ENCODE results near the gene IDUA. TPM values are rescaled to one million over a fixed set of nuclear protein-coding genes. Genes with fewer than 3 reads are reported as not detected.

The IDUA gene
- total RNA-seq, 4 donors from 2014 or later, result 6.0 to 13.4 (median 11.1) TPM

GRCh38 chr4:1022051-1022738, 35.4 kb downstream of the IDUA start:
- DNase-seq (ENCODE audit: low spot score in 2 of 2), result no peak
- TF ChIP-seq POLR2A (IDR thresholded peaks at IDR 0.05), result no peak
- no peak for TF ChIP-seq CTCF (IDR thresholded peaks at IDR 0.05)
- intact Hi-C loops (cut with DNase I; ENCODE audit: low total_unique reads), result no loop called here
- WGBS, 2 donors, result 81 to 88% methylated on average over 30 to 35 of the region's 46 CpGs
- H3K4me3 ChIP-seq (ENCODE audit: low read depth, poor library complexity, severe bottlenecking), result no peak overlapping the region

DNA sequence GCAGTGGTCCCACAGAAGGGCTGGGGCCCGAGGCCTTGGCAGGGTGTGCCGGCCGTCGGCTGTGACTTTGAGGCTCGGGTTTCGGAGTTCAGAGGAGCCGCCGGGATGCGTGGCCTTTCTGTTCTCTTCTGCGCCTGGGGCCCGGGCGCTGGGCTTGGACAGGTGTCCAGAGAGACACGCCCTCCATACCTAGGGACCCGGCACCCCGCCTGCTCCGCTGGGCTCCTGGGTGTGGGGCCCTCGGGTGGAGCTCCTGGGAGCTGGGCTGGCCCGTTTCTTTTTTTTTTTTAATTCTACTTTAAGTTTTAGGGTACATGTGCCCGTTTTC, 35.9 kb downstream of the IDUA start:
- WGBS, 2 donors, result 63 to 77% methylated on average over 18 to 19 of the region's 19 CpGs

DNA sequence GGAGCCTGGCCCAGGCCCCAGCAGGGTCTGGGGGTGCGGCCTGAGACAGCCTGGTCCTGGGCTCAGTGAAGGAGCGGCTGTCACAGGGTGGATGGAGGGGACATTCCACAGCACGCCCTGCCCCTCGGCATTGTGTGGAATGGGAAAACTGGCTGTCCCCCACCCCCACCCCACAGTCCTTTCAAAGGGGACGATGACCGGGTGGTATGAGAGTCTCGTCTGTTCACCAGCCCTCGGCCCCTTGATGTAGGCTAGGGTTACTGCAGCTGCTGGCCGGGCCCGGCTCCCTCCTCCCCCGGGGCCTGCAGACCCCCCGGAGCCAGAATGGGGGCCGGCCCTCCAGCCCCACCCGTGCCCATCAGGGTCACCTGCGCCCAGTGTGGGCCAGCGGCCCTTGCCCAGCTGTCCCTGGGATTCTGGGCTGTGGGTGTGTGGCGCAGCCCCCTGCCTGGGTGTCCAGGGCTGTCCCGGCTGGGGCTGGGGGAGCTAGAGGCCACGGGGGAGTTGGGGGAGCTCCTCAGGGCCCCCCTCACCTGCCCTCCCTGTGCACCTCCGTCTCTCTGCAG, 36.3 kb downstream of the IDUA start:
- TF ChIP-seq CTCF (IDR thresholded peaks at IDR 0.05) (no peak), POLR2A (IDR thresholded peaks at IDR 0.05) (no peak)
- no peak for DNase-seq (ENCODE audit: low spot score in 2 of 2)
- 94 to 99% methylated on average over 6 to 17 of the region's 20 CpGs for WGBS, 2 donors
- intact Hi-C loops (cut with DNase I; ENCODE audit: low total_unique reads), result no loop called here
- H3K4me3 ChIP-seq (ENCODE audit: low read depth, poor library complexity, severe bottlenecking), result no peak overlapping the region

More for the DNA sequence above, 35.9 kb downstream of the IDUA start:
- H3K4me3 ChIP-seq (ENCODE audit: low read depth, poor library complexity, severe bottlenecking), result no peak overlapping the region
- TF ChIP-seq CTCF (IDR thresholded peaks at IDR 0.05) (no peak), POLR2A (IDR thresholded peaks at IDR 0.05) (no peak)
- DNase-seq (ENCODE audit: low spot score in 2 of 2), result no peak
- intact Hi-C loops (cut with DNase I; ENCODE audit: low total_unique reads), result no loop called here

DNA sequence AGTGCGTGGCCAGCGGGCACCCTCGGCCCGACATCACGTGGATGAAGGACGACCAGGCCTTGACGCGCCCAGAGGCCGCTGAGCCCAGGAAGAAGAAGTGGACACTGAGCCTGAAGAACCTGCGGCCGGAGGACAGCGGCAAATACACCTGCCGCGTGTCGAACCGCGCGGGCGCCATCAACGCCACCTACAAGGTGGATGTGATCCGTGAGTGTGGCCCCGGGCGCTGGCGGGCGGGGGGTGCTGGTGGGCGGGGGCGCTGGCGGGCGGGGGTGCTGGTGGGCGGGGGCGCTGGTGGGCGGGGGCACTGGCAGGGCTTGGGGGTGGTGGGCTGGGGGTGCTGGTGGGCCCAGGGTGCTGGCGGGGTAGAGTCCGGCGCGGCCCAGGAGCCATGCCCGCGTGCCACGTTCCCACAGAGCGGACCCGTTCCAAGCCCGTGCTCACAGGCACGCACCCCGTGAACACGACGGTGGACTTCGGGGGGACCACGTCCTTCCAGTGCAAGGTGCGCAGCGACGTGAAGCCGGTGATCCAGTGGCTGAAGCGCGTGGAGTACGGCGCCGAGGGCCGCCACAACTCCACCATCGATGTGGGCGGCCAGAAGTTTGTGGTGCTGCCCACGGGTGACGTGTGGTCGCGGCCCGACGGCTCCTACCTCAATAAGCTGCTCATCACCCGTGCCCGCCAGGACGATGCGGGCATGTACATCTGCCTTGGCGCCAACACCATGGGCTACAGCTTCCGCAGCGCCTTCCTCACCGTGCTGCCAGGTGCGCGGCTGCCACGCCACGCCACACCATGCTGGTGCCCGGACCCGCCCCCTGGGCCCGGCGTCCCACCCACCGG, 37.3 kb downstream of the IDUA start:
- H3K4me3 ChIP-seq (ENCODE audit: low read depth, poor library complexity, severe bottlenecking), result no peak overlapping the region
- 97 to 98% methylated on average over 73 to 81 of the region's 83 CpGs for WGBS, 2 donors
- intact Hi-C loops (cut with DNase I; ENCODE audit: low total_unique reads), result no loop called here
- DNase-seq (ENCODE audit: low spot score in 2 of 2), result no peak
- TF ChIP-seq CTCF (IDR thresholded peaks at IDR 0.05), result no peak
- no peak for TF ChIP-seq POLR2A (IDR thresholded peaks at IDR 0.05)

DNA sequence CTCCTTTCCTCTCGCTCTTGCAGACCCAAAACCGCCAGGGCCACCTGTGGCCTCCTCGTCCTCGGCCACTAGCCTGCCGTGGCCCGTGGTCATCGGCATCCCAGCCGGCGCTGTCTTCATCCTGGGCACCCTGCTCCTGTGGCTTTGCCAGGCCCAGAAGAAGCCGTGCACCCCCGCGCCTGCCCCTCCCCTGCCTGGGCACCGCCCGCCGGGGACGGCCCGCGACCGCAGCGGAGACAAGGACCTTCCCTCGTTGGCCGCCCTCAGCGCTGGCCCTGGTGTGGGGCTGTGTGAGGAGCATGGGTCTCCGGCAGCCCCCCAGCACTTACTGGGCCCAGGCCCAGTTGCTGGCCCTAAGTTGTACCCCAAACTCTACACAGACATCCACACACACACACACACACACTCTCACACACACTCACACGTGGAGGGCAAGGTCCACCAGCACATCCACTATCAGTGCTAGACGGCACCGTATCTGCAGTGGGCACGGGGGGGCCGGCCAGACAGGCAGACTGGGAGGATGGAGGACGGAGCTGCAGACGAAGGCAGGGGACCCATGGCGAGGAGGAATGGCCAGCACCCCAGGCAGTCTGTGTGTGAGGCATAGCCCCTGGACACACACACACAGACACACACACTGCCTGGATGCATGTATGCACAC, 38.2 kb downstream of the IDUA start:
- intact Hi-C loops (cut with DNase I; ENCODE audit: low total_unique reads), result no loop called here
- 91 to 95% methylated on average over 24 to 32 of the region's 32 CpGs for WGBS, 2 donors
- no peak for DNase-seq (ENCODE audit: low spot score in 2 of 2)
- H3K4me3 ChIP-seq (ENCODE audit: low read depth, poor library complexity, severe bottlenecking), result no peak overlapping the region
- TF ChIP-seq POLR2A (IDR thresholded peaks at IDR 0.05) (no peak), CTCF (IDR thresholded peaks at IDR 0.05) (no peak)
